Liver (tissue), 3 donors: Measurements from ENCODE around the gene BEST3.

Source experiments
- FOXA1 ChIP-seq: IDR thresholded peaks from 2 replicates; pipeline ENCODE4 v1.6.1; 2016; ENCODE audit warnings: antibody characterized with exemption
- TF ChIP-seq, protein P1 (sequence below): IDR thresholded peaks from 2 replicates; pipeline ENCODE4 v1.6.1; 2016; ENCODE audit warnings: antibody characterized with exemption
- TF ChIP-seq, protein P2 (sequence below): fragments of 150-350 bp; IDR thresholded peaks from 2 replicates; pipeline ENCODE4 v1.5.1; 2017; ENCODE audit warnings: improper control_type of control experiment, low read depth, low read length; ENCODE audit not compliant: missing input control
- donor health status: healthy.
- donor health status: healthy.

DNA sequence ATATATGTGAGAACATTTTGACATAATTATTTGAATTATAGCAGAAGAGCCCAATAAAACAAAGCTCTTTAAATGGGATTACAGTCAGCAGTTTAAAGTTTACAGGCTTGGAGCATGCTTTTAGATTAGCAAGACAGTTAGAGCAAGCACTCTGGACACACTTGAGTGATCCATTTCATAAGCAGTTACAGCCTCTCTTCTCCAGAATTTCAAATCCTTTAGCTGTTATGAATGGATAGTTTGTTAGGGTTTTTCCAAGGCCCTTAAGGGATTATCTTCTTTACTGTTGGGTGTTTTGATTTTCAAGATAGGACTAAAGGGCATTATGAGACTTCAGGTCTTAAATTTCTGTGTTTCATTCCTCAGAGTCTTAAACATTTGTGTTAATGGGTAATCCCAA, 36.3 kb downstream of the BEST3 start:
- TF ChIP-seq, protein P1, sequence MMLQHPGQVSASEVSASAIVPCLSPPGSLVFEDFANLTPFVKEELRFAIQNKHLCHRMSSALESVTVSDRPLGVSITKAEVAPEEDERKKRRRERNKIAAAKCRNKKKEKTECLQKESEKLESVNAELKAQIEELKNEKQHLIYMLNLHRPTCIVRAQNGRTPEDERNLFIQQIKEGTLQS: no peak
- TF ChIP-seq, protein P2, sequence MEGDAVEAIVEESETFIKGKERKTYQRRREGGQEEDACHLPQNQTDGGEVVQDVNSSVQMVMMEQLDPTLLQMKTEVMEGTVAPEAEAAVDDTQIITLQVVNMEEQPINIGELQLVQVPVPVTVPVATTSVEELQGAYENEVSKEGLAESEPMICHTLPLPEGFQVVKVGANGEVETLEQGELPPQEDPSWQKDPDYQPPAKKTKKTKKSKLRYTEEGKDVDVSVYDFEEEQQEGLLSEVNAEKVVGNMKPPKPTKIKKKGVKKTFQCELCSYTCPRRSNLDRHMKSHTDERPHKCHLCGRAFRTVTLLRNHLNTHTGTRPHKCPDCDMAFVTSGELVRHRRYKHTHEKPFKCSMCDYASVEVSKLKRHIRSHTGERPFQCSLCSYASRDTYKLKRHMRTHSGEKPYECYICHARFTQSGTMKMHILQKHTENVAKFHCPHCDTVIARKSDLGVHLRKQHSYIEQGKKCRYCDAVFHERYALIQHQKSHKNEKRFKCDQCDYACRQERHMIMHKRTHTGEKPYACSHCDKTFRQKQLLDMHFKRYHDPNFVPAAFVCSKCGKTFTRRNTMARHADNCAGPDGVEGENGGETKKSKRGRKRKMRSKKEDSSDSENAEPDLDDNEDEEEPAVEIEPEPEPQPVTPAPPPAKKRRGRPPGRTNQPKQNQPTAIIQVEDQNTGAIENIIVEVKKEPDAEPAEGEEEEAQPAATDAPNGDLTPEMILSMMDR: no peak
- TF ChIP-seq FOXA1: no peak
